ENCODE data around the gene RTL10. TPM values are rescaled to one million over a fixed set of nuclear protein-coding genes. Genes with fewer than 3 reads are reported as not detected.

The RTL10 gene
- polyA plus RNA-seq, 1 donor from 2014 or later: 11.7 TPM

DNA sequence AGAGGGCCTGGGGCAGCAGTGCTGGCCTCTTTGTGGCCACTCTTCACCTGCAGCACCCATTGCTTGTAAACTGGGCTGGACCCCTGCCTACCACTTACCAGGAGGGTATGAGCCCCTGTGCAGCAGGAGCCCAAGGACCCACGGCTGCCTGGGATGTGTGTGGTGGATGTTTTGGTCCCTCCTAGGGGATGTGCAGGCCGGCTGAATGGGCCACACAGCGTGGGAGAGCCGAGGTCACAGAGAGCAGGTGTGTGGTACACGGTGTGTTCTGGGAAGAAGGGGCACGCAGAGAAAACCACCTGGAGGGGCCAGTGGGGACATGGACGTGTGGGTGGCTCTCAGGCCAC is 19.3 kb upstream of the RTL10 start:
- peak overlapping the region; percentile 83 for H3K27ac ChIP-seq (ENCODE audit: low read length)

DNA sequence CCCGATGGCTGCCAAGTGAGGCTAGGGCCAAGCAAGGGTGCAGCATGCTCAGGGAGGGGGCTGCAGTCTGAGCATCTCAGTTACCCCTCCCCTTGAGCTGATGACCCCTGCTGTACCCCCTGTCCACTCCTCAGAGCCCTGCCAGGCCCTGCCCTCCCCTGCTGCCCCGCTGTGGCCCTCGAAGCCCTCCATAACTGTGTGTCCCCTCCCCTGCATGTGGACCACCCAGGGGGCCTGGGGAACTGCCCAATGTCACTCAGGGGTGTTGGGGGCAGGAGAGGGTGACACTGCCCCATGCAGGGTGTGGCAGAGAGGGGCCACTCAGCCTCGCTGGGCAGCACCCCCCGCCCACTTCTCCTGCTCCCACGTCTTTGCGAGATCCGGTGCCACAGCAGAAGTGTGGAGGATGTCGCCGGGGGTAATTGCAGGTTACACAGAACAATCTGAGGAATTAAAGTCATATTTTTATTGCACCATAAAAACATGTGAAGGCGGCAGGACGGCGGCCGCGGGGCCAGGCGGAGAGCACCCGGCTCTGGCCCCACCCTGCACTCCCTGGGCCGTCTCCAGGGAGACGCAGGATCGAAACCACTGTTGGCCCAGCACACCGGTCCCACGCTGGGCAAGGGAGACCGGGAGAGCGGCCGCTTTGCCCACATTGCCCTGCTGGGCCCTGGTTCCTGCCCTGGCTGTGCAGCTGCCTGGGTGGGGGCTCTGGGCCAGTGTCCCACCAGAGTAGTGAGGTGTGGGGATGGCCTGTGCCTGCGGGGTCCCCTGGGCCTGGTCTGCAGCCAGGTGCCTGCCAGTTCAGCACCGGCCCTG is 18.7 kb upstream of the RTL10 start:
- Histone ChIP-seq H3K4me3 (ENCODE audit: low read length) (no peak overlapping the region), H4K20me1 (ENCODE audit: insufficient read depth) (no peaks in the 10 kb centered on the region), H3K9me3 (ENCODE audit: low read length) (no peaks in the 10 kb centered on the region), H3K9me2 (ENCODE audit: insufficient read depth, low read length) (no peaks in the 10 kb centered on the region), H3K9ac (ENCODE audit: low read length) (peak overlapping the region; percentile 66), H3K79me2 (replicated peaks; ENCODE audit: insufficient read depth, low read length) (no peaks in the 10 kb centered on the region), H3K4me2 (ENCODE audit: low read length) (no peak overlapping the region), H3F3A (ENCODE audit: insufficient read depth, low read length, poor library complexity, severe bottlenecking) (no peaks in the 10 kb centered on the region), H3K27ac (ENCODE audit: low read length) (peak overlapping the region; percentile 83), H2AFZ (ENCODE audit: low read depth, low read length) (no peak overlapping the region), H3K27me3 (ENCODE audit: insufficient read depth, low read depth, low read length) (no peaks in the 10 kb centered on the region), H3K36me3 (ENCODE audit: insufficient read depth, low read length) (no peaks in the 10 kb centered on the region)
- TF ChIP-seq SMC3 (conservative IDR thresholded peaks at IDR 0.05; ENCODE audit: poor library complexity) (no peak), EP300 (conservative IDR thresholded peaks at IDR 0.05; ENCODE audit: poor library complexity, severe bottlenecking) (no peak), RAD21 (conservative IDR thresholded peaks at IDR 0.05) (no peak), MXI1 (conservative IDR thresholded peaks at IDR 0.05; ENCODE audit: poor library complexity, severe bottlenecking) (no peak)
- TF ChIP-seq, protein P1, sequence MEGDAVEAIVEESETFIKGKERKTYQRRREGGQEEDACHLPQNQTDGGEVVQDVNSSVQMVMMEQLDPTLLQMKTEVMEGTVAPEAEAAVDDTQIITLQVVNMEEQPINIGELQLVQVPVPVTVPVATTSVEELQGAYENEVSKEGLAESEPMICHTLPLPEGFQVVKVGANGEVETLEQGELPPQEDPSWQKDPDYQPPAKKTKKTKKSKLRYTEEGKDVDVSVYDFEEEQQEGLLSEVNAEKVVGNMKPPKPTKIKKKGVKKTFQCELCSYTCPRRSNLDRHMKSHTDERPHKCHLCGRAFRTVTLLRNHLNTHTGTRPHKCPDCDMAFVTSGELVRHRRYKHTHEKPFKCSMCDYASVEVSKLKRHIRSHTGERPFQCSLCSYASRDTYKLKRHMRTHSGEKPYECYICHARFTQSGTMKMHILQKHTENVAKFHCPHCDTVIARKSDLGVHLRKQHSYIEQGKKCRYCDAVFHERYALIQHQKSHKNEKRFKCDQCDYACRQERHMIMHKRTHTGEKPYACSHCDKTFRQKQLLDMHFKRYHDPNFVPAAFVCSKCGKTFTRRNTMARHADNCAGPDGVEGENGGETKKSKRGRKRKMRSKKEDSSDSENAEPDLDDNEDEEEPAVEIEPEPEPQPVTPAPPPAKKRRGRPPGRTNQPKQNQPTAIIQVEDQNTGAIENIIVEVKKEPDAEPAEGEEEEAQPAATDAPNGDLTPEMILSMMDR (IDR thresholded peaks at IDR 0.05; ENCODE audit: poor library complexity, severe bottlenecking): no peak

More for the DNA sequence above, 19.3 kb upstream of the RTL10 start:
- TF ChIP-seq RAD21 (conservative IDR thresholded peaks at IDR 0.05): no peak
- no peaks in the 10 kb centered on the region for H3F3A ChIP-seq (ENCODE audit: insufficient read depth, low read length, poor library complexity, severe bottlenecking)
- H4K20me1 ChIP-seq (ENCODE audit: insufficient read depth): no peaks in the 10 kb centered on the region
- no peaks in the 10 kb centered on the region for H3K79me2 ChIP-seq (replicated peaks; ENCODE audit: insufficient read depth, low read length)
- H2AFZ ChIP-seq (ENCODE audit: low read depth, low read length): no peak overlapping the region
- H3K4me3 ChIP-seq (ENCODE audit: low read length): no peak overlapping the region
- H3K4me2 ChIP-seq (ENCODE audit: low read length): no peak overlapping the region
- H3K27me3 ChIP-seq (ENCODE audit: insufficient read depth, low read depth, low read length): no peaks in the 10 kb centered on the region
- H3K9me3 ChIP-seq (ENCODE audit: low read length): no peaks in the 10 kb centered on the region
- H3K9me2 ChIP-seq (ENCODE audit: insufficient read depth, low read length): no peaks in the 10 kb centered on the region
- no peaks in the 10 kb centered on the region for H3K36me3 ChIP-seq (ENCODE audit: insufficient read depth, low read length)
- peak overlapping the region; percentile 66 for H3K9ac ChIP-seq (ENCODE audit: low read length)

DNA sequence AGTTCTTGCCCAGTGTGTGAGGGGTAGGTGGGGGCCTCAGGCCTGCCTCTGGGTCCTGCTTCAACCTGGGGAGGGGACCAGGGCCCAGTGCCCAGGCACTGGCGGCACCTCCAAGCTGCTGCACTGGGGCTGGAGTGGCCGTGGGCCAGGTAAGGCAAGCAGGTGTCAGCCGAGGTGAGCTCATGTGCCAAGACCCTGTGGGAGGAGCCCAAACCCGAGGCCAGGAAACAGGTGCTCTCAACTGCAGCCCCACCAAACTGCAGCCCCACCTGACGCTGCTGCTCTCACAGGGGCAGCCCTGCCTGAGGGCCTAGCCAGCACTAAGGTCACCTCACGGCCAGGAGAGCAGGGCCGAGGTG is 18.1 kb upstream of the RTL10 start:
- Histone ChIP-seq H3K27ac (ENCODE audit: low read length) (no peak overlapping the region), H3K9me3 (ENCODE audit: low read length) (no peaks in the 10 kb centered on the region), H4K20me1 (ENCODE audit: insufficient read depth) (no peaks in the 10 kb centered on the region), H3K9ac (ENCODE audit: low read length) (no peak overlapping the region), H3K9me2 (ENCODE audit: insufficient read depth, low read length) (no peaks in the 10 kb centered on the region), H3K4me3 (ENCODE audit: low read length) (no peak overlapping the region), H3K36me3 (ENCODE audit: insufficient read depth, low read length) (no peaks in the 10 kb centered on the region), H2AFZ (ENCODE audit: low read depth, low read length) (no peak overlapping the region), H3F3A (ENCODE audit: insufficient read depth, low read length, poor library complexity, severe bottlenecking) (no peaks in the 10 kb centered on the region), H3K79me2 (replicated peaks; ENCODE audit: insufficient read depth, low read length) (no peaks in the 10 kb centered on the region), H3K27me3 (ENCODE audit: insufficient read depth, low read depth, low read length) (no peaks in the 10 kb centered on the region), H3K4me2 (ENCODE audit: low read length) (no peak overlapping the region)
- TF ChIP-seq SMC3 (conservative IDR thresholded peaks at IDR 0.05; ENCODE audit: poor library complexity): no peak
- TF ChIP-seq, protein P1 (IDR thresholded peaks at IDR 0.05; ENCODE audit: poor library complexity, severe bottlenecking): no peak
- TF ChIP-seq MXI1 (conservative IDR thresholded peaks at IDR 0.05; ENCODE audit: poor library complexity, severe bottlenecking): no peak
